HepG2 (cell line): ENCODE results near the gene RAB6B. TPM values are rescaled to one million over a fixed set of nuclear protein-coding genes. Genes with fewer than 3 reads are reported as not detected.

Experiments used
- ATAC-seq: fragments of 200-7000 bp; cut with Tn5 transposase; 3 replicates; pipeline ENCODE4 v1.9.1; 2020; ENCODE audit warnings: mild to moderate bottlenecking, moderate library complexity
- BruUV-seq: library from RNA; stranded (reverse); fragments of 400-500 nt; replicated peaks from 2 replicates; lab custom pipeline; 2021; lab: Mats Ljungman, UMichigan
- CTCF ChIA-PET: fragments of 300-600 bp; formaldehyde crosslinking; extraction: SDS; loops from one replicate; lab custom pipeline; 2021; ENCODE audit warnings: low total read pairs, inconsistent platforms, low intra/inter-chr PET ratio; lab: Yijun Ruan, JAX
- POLR2A ChIA-PET: fragments of 350-600 bp; sonication (Branson Sonifier 250); formaldehyde crosslinking; loops from one replicate; lab custom pipeline; 2020; ENCODE audit warnings: antibody characterized with exemption, inconsistent platforms; lab: Yijun Ruan, JAX
- DNase-seq: peaks from one replicate; pipeline ENCODE4 v3.0.0-alpha.2; 2015; ENCODE audit warnings: low spot score
- FAIRE-seq: peaks from 3 replicates; lab custom pipeline; 2011; peaks lifted over from hg19 to GRCh38; lab: Jason Lieb, UNC
- H2AFZ ChIP-seq: one replicate; pipeline ENCODE4 v1.6.1; 2011; ENCODE audit warnings: low read length, inconsistent platforms
- H3K27ac ChIP-seq: fragments of 300-600 bp; 3 replicates; pipeline ENCODE4 v1.8.0; 2011; ENCODE audit warnings: mixed run types, mild to moderate bottlenecking, mixed read lengths, low read length, inconsistent platforms; ENCODE audit not compliant: insufficient read depth; ENCODE audit errors: extremely low read length
- H3K27me3 ChIP-seq, 2 experiments: fragments of 200-600 bp in 1 of 2; 2 replicates in 1 of 2; 3 replicates in 1 of 2; pipeline versions ENCODE4 v1.6.0 to v1.8.0; 2011; ENCODE audit warnings: low read length in 2 of 2, mild to moderate bottlenecking in 2 of 2, moderate library complexity in 2 of 2, inconsistent platforms in 1 of 2; ENCODE audit not compliant: insufficient read depth in 2 of 2, control insufficient read depth in 1 of 2
- H3K36me3 ChIP-seq, 2 experiments: fragments of 200-600 bp in 1 of 2; replicated peaks in 1 of 2; 2 replicates in 1 of 2; 3 replicates in 1 of 2; pipeline versions ENCODE4 v1.5.1 to v1.8.0; 2011; ENCODE audit warnings: low read length in 2 of 2, inconsistent platforms in 1 of 2; ENCODE audit not compliant: insufficient read depth in 2 of 2, control insufficient read depth in 1 of 2
- H3K4me1 ChIP-seq: 2 replicates; pipeline ENCODE4 v1.5.1; 2012; ENCODE audit warnings: low read length, inconsistent platforms; ENCODE audit not compliant: insufficient read depth
- H3K4me2 ChIP-seq: 2 replicates; pipeline ENCODE4 v1.6.0; 2011; ENCODE audit warnings: low read depth, low read length, inconsistent platforms
- H3K4me3 ChIP-seq, 3 experiments: fragments of 200-600 bp in 1 of 3; sonication (generic), shearing (Covaris generic) in 1 of 3; replicated peaks in 1 of 3; 2 replicates each; pipeline ENCODE4 v1.5.1; 2011 to 2016; ENCODE audit warnings: low read length in 3 of 3, inconsistent platforms in 2 of 3, low read depth in 2 of 3, mild to moderate bottlenecking in 2 of 3, control low read depth in 1 of 3, mixed read lengths in 1 of 3; ENCODE audit not compliant: insufficient read depth in 1 of 3
- H3K79me2 ChIP-seq: one replicate; pipeline ENCODE4 v1.6.1; 2011; ENCODE audit warnings: low read length, inconsistent platforms; ENCODE audit not compliant: insufficient read depth
- H3K9ac ChIP-seq: 2 replicates; pipeline ENCODE4 v1.6.0; 2011; ENCODE audit warnings: mild to moderate bottlenecking, low read depth, low read length, inconsistent platforms; ENCODE audit not compliant: insufficient read depth
- H3K9me3 ChIP-seq: 2 replicates; pipeline ENCODE4 v1.5.1; 2012; ENCODE audit warnings: mild to moderate bottlenecking, low read length
- H4K20me1 ChIP-seq: 2 replicates; pipeline ENCODE4 v1.6.0; 2011; ENCODE audit warnings: inconsistent platforms, mild to moderate bottlenecking, low read length, moderate library complexity; ENCODE audit not compliant: insufficient read depth
- ADNP ChIP-seq: sonication (generic); formaldehyde crosslinking; IDR thresholded peaks from 2 replicates; pipeline ENCODE4 v1.4.0; 2020; ENCODE audit warnings: missing genetic modification reagents
- HNF1B ChIP-seq: sonication (generic); formaldehyde crosslinking; IDR thresholded peaks from 2 replicates; pipeline ENCODE4 v1.5.1; 2020; ENCODE audit warnings: mild to moderate bottlenecking, moderate library complexity, missing genetic modification reagents
- SIX1 ChIP-seq: sonication (generic); formaldehyde crosslinking; IDR thresholded peaks from 2 replicates; pipeline ENCODE4 v1.4.0; 2020; ENCODE audit warnings: missing genetic modification reagents, borderline replicate concordance
- THAP9 ChIP-seq: sonication (generic); formaldehyde crosslinking; IDR thresholded peaks from 2 replicates; pipeline ENCODE4; 2020; ENCODE audit warnings: missing genetic modification reagents, mild to moderate bottlenecking, borderline replicate concordance
- ZBTB42 ChIP-seq: sonication (generic); formaldehyde crosslinking; IDR thresholded peaks from 2 replicates; pipeline ENCODE4 v1.5.0; 2020; ENCODE audit warnings: mild to moderate bottlenecking, missing genetic modification reagents
- ZNF20 ChIP-seq: sonication (generic); formaldehyde crosslinking; IDR thresholded peaks from 2 replicates; pipeline ENCODE4 v1.4.0; 2020; ENCODE audit warnings: mild to moderate bottlenecking, moderate library complexity, missing genetic modification reagents
- WGBS: methylation state at CpG from one replicate; pipeline ENCODE4 v1.1.6; 2017; ENCODE audit warnings: low lambda C conversion rate; 5-methylcytosine and 5-hydroxymethylcytosine counted together
- in situ Hi-C: cut with HindIII; loops from 2 replicates; pipeline ENCODE4 v1.10.0; 2017; ENCODE audit warnings: low pct_unique_long_range_greater_than_20kb; ENCODE audit not compliant: extremely low pct_ligation_motif_present
- intact Hi-C: fragments of 100-400 bp; cut with micrococcal nuclease; formaldehyde crosslinking; loops from one replicate; pipeline ENCODE4 v1.10.0; 2022; ENCODE audit not compliant: unreplicated experiment
- polyA plus RNA-seq, 8 experiments: library from polyadenylated mRNA; depleted of rRNA in 3 of 8; stranded (reverse) in 7 of 8; unstranded in 1 of 8; fragments of >200 nt; fragmentation: Illumina TruSeq in 4 of 8; extraction: Trizol in 4 of 8; gene quantifications; 2 replicates each; pipeline versions ENCODE4 v1.2.1 to v1.2.3, GENCODE V29; 2011 to 2016; ENCODE audit warnings: low read depth in 4 of 8, missing spikeins in 1 of 8, mixed read lengths in 1 of 8; ENCODE audit not compliant: insufficient read depth in 1 of 8
- total RNA-seq, 5 experiments: library from RNA; depleted of rRNA; stranded (reverse); fragments of >200 nt; fragmentation: Illumina TruSeq; extraction: Trizol; gene quantifications; 2 replicates each; pipeline ENCODE4 v1.2.3, GENCODE V29; 2016; ENCODE audit warnings: low read depth in 1 of 5
- TF ChIP-seq, protein P1 (sequence below): IDR thresholded peaks from 2 replicates; pipeline ENCODE4 v1.6.1; 2016; ENCODE audit warnings: mild to moderate bottlenecking, missing biosample characterization, missing genetic modification reagents

RAB6B gene
- total and polyA plus RNA-seq, 2 of the 13 experiments (the other 11 are each of a cell fraction or from before 2014, with no cell fraction given), result 0.16 TPM; not detected in 1

DNA sequence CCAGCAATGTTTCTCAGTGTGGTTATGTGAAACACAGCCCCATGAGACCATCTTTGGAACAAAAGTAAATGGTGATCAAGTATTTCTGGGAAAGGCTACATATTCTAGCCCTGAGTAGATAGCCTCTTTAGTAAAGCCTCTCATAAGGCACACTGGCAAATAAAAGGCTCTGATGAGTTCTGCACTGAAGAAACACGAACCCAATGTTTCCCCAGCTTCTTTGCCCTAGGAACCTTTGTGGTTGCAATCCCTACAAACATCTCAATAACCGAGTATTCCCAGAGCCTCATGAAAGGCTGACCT is 41.8 kb downstream of the RAB6B start:
- no peaks in the 10 kb centered on the region for H4K20me1 ChIP-seq
- ATAC-seq (no peak), FAIRE-seq (no peak), DNase-seq (no peak)
- H3K27me3 ChIP-seq, result peaks cover 7 to 46% of the 10 kb centered on the region in 2 experiments; a peak in 4 of 5 replicates
- CTCF ChIA-PET, result no interaction called here
- H3K4me2 ChIP-seq, result no peak overlapping the region
- H3K9me3 ChIP-seq, result no peaks in the 10 kb centered on the region
- no peak overlapping the region for H3K9ac ChIP-seq
- BruUV-seq, result no TSS peak
- H2AFZ ChIP-seq, result no peak overlapping the region
- intact Hi-C loops (no loop called here), in situ Hi-C loops (no loop called here)
- no peaks in the 10 kb centered on the region for H3K36me3 ChIP-seq
- POLR2A ChIA-PET, result no interaction called here
- H3K27ac ChIP-seq, result no peak overlapping the region
- H3K4me1 ChIP-seq, result no peaks in the 10 kb centered on the region
- no peak overlapping the region for H3K4me3 ChIP-seq
- H3K79me2 ChIP-seq, result no peaks in the 10 kb centered on the region
- TF ChIP-seq, protein P1, sequence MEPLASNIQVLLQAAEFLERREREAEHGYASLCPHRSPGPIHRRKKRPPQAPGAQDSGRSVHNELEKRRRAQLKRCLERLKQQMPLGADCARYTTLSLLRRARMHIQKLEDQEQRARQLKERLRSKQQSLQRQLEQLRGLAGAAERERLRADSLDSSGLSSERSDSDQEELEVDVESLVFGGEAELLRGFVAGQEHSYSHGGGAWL (CRISPR knock-in tag), result no peak
- TF ChIP-seq HNF1B (CRISPR knock-in tag) (no peak), THAP9 (CRISPR knock-in tag) (no peak), ADNP (CRISPR knock-in tag) (no peak), SIX1 (no peak), ZBTB42 (no peak), ZNF20 (CRISPR knock-in tag) (no peak)
- TF ChIP-seq, all 625 proteins: peak for 0
- WGBS, result 0% methylated on average over 2 of the region's 2 CpGs
